CD14-positive monocyte (primary cell): ENCODE measurements around the gene HNRNPLL. TPM values are rescaled to one million over a fixed set of nuclear protein-coding genes. Genes with fewer than 3 reads are reported as not detected.

Source experiments
- DNase-seq, 3 donors: peaks; one replicate each; pipeline ENCODE4 v3.0.0-alpha.2; 2011 to 2022
- H2AFZ ChIP-seq: 2 replicates; pipeline ENCODE4 v1.6.0; 2012; ENCODE audit warnings: mild to moderate bottlenecking, low read depth, low read length, inconsistent platforms; ENCODE audit not compliant: insufficient read depth, poor library complexity, severe bottlenecking
- H3K27ac ChIP-seq, 2 donors: 1 replicate in 1 of 2; 2 replicates in 1 of 2; pipeline ENCODE4 v1.5.1; 2012 to 2013; ENCODE audit warnings: low read length in 2 of 2, control low read depth in 1 of 2, inconsistent platforms in 1 of 2, low read depth in 1 of 2, mild to moderate bottlenecking in 1 of 2
- H3K27me3 ChIP-seq, 2 donors: one replicate each; pipeline versions ENCODE4 v1.6.0 to v1.6.1; 2011 to 2013; ENCODE audit warnings: low read length in 2 of 2; ENCODE audit not compliant: control insufficient read depth in 2 of 2, insufficient read depth in 2 of 2
- H3K36me3 ChIP-seq, 2 donors: replicated peaks in 1 of 2; 1 replicate in 1 of 2; 2 replicates in 1 of 2; pipeline versions ENCODE4 v1.5.1 to v1.6.1; 2012 to 2013; ENCODE audit warnings: low read length in 2 of 2, control low read depth in 1 of 2, inconsistent platforms in 1 of 2, mild to moderate bottlenecking in 1 of 2; ENCODE audit not compliant: insufficient read depth in 2 of 2, control insufficient read depth in 1 of 2
- H3K4me1 ChIP-seq, 2 donors: 1 replicate in 1 of 2; 2 replicates in 1 of 2; pipeline versions ENCODE4 v1.5.1 to v1.6.1; 2012 to 2013; ENCODE audit warnings: low read length in 2 of 2, control low read depth in 1 of 2, inconsistent platforms in 1 of 2, mild to moderate bottlenecking in 1 of 2, moderate library complexity in 1 of 2; ENCODE audit not compliant: insufficient read depth in 2 of 2, control insufficient read depth in 1 of 2
- H3K4me2 ChIP-seq: replicated peaks from 2 replicates; pipeline ENCODE3; 2012; ENCODE audit warnings: low read length, moderate library complexity, mild to moderate bottlenecking; ENCODE audit not compliant: poor library complexity, severe bottlenecking; ENCODE audit errors: extremely low read depth
- H3K4me3 ChIP-seq, 3 experiments: fragments of 200-600 bp in 1 of 3; sonication (generic) in 1 of 3; replicated peaks in 1 of 3; 1 replicate in 2 of 3; 2 replicates in 1 of 3; pipeline ENCODE4 v1.5.1; 2011 to 2013; ENCODE audit warnings: low read length in 3 of 3, mild to moderate bottlenecking in 3 of 3, control low read depth in 2 of 3, low read depth in 2 of 3, inconsistent platforms in 1 of 3, moderate library complexity in 1 of 3
- H3K79me2 ChIP-seq: 2 replicates; pipeline ENCODE4 v1.6.0; 2012; ENCODE audit warnings: mild to moderate bottlenecking, control low read depth, inconsistent platforms, low read length, moderate library complexity; ENCODE audit not compliant: insufficient read depth
- H3K9ac ChIP-seq: 2 replicates; pipeline ENCODE4 v1.6.0; 2017; ENCODE audit warnings: low read length, mild to moderate bottlenecking; ENCODE audit not compliant: insufficient read depth, poor library complexity, severe bottlenecking
- H3K9me3 ChIP-seq, 2 donors: replicated peaks in 1 of 2; 1 replicate in 1 of 2; 2 replicates in 1 of 2; pipeline versions ENCODE4 v1.5.1 to v1.6.1; 2012 to 2013; ENCODE audit warnings: low read length in 2 of 2, control low read depth in 1 of 2; ENCODE audit not compliant: control insufficient read depth in 1 of 2, insufficient read depth in 1 of 2
- H4K20me1 ChIP-seq: 2 replicates; pipeline ENCODE4 v1.6.0; 2012; ENCODE audit warnings: mild to moderate bottlenecking, low read length, control low read depth, moderate library complexity; ENCODE audit not compliant: insufficient read depth
- H3K27ac Mint-ChIP-seq, 7 donors: one replicate each; pipeline ENCODE4 v1.8.0; 2020; ENCODE audit warnings: mild to moderate bottlenecking in 7 of 7, mixed read lengths in 7 of 7, moderate library complexity in 6 of 7, inconsistent platforms in 2 of 7
- H3K27me3 Mint-ChIP-seq, 3 donors: one replicate each; pipeline ENCODE4 v1.8.0; 2021 to 2022; ENCODE audit warnings: low read depth in 3 of 3, mild to moderate bottlenecking in 3 of 3, mixed read lengths in 3 of 3, moderate library complexity in 3 of 3, inconsistent platforms in 1 of 3
- H3K36me3 Mint-ChIP-seq, 2 donors: one replicate each; pipeline ENCODE4 v1.8.0; 2020; ENCODE audit warnings: mixed read lengths in 2 of 2, inconsistent platforms in 1 of 2, mild to moderate bottlenecking in 1 of 2
- H3K4me1 Mint-ChIP-seq: one replicate; pipeline ENCODE4 v1.8.0; 2020; ENCODE audit warnings: mild to moderate bottlenecking, mixed read lengths
- H3K4me3 Mint-ChIP-seq, 2 donors: one replicate each; pipeline ENCODE4 v1.8.0; 2020; ENCODE audit warnings: mild to moderate bottlenecking in 2 of 2, mixed read lengths in 2 of 2, moderate library complexity in 1 of 2
- H3K9me3 Mint-ChIP-seq, 7 donors: one replicate each; pipeline ENCODE4 v1.8.0; 2020 to 2022; ENCODE audit warnings: mixed read lengths in 7 of 7, mild to moderate bottlenecking in 6 of 7, moderate library complexity in 6 of 7, inconsistent platforms in 2 of 7
- CTCF ChIP-seq: fragments of 200-600 bp; IDR thresholded peaks from one replicate; pipeline ENCODE4 v1.8.0; 2022; ENCODE audit warnings: antibody characterized with exemption, mild to moderate bottlenecking
- WGBS: methylation state at CpG from one replicate; pipeline ENCODE4 v1.1.5; 2013; ENCODE audit warnings: missing lambda C conversion rate; ENCODE audit not compliant: insufficient coverage; 5-methylcytosine and 5-hydroxymethylcytosine counted together
- intact Hi-C, 2 donors: fragments of 100-400 bp; cut with micrococcal nuclease; formaldehyde crosslinking; loops; one replicate each; pipeline versions ENCODE4 v1.15.0 to v1.15.1; 2023
- polyA plus RNA-seq, 3 donors: library from polyadenylated mRNA; depleted of rRNA in 1 of 3; unstranded in 2 of 3; stranded (reverse) in 1 of 3; fragments of 300-500 nt in 2 of 3; fragments of >200 nt in 1 of 3; fragmentation: Illumina TruSeq in 2 of 3; gene quantifications; 1 replicate in 2 of 3; 2 replicates in 1 of 3; pipeline ENCODE4 v1.2.3, GENCODE V29; 2012 to 2021

HNRNPLL gene
- polyA plus RNA-seq, 3 donors: 12.4 to 16.8 (median 13.8) TPM

- Histone ChIP-seq H3K27me3 (no peaks in the 10 kb centered on the region), H3K9me3 (peaks cover 0 to 5% of the 10 kb centered on the region in 2 donors), H2AFZ (no peak overlapping the region), H3K4me3 (no peak overlapping the region), H3K9ac (no peak overlapping the region), H3K4me2 (no peak overlapping the region), H3K4me1 (peaks cover 8 to 9% of the 10 kb centered on the region in 2 donors), H3K36me3 (no peaks in the 10 kb centered on the region), H3K27ac (no peak overlapping the region), H3K79me2 (no peaks in the 10 kb centered on the region), H4K20me1 (no peaks in the 10 kb centered on the region)
- peaks cover 0 to 5% (median 2%) of the 10 kb centered on the region in 3 donors for H3K27me3 Mint-ChIP-seq
- H3K9me3 Mint-ChIP-seq: peaks cover 0 to 3% (median 0%) of the 10 kb centered on the region in 7 donors
- no peak for DNase-seq
- WGBS: no CpG with 5 or more reads among the region's 3 CpGs
- no peak overlapping the region for H3K27ac Mint-ChIP-seq
- no peak for TF ChIP-seq CTCF
- intact Hi-C loops: no loop called here
- no peak overlapping the region for H3K4me3 Mint-ChIP-seq
- peaks cover 17% of the 10 kb centered on the region for H3K4me1 Mint-ChIP-seq
- H3K36me3 Mint-ChIP-seq: peaks cover 6 to 11% of the 10 kb centered on the region in 2 donors
These were observed 51.6 kb downstream of the HNRNPLL start for GRCh38 chr2:38551171-38551570.

DNA sequence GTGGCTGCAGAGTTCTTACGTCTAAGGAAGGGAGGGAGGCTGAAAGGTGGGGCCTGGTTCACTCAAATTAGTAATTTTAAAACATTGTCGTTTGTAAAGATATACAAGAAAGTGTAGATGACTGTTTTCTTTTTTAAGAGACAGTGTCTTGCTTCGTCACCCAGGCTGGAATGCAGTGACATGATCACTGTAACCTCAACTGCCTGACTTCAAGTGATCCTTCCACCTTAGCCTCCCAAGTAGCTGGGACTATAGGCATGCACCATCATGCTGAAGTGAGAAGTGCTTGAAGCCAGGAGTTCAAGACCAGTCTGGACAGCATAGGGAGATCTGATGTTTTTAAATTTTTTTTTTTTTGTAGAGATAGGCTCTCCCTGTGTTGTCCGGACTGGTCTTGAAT is 52.9 kb downstream of the HNRNPLL start:
- H3K27ac Mint-ChIP-seq: no peak overlapping the region
- peaks cover 6 to 11% of the 10 kb centered on the region in 2 donors for H3K36me3 Mint-ChIP-seq
- intact Hi-C loops: no loop called here

More for the DNA sequence above, 52.9 kb downstream of the HNRNPLL start:
- no peak overlapping the region for H3K4me3 ChIP-seq
- no peak overlapping the region for H2AFZ ChIP-seq
- H3K79me2 ChIP-seq: no peaks in the 10 kb centered on the region
- Mint-ChIP-seq H3K9me3 (peaks cover 0 to 3% (median 0%) of the 10 kb centered on the region in 7 donors), H3K27me3 (peaks cover 0 to 6% (median 4%) of the 10 kb centered on the region in 3 donors), H3K4me3 (no peak overlapping the region), H3K4me1 (peaks cover 8% of the 10 kb centered on the region)
- DNase-seq: no peak
- H3K36me3 ChIP-seq: no peaks in the 10 kb centered on the region
- WGBS: 100% methylated on average over 1 of the region's 4 CpGs
- no peaks in the 10 kb centered on the region for H3K4me1 ChIP-seq
- no peak overlapping the region for H3K9ac ChIP-seq
- no peaks in the 10 kb centered on the region for H3K27me3 ChIP-seq
- TF ChIP-seq CTCF: no peak
- no peak overlapping the region for H3K27ac ChIP-seq
- peaks cover 0 to 5% of the 10 kb centered on the region in 2 donors for H3K9me3 ChIP-seq
- no peaks in the 10 kb centered on the region for H4K20me1 ChIP-seq
- no peak overlapping the region for H3K4me2 ChIP-seq
